Left lung (tissue), 10 donors: Measurements from ENCODE around the gene ERBB4. TPM values are rescaled to one million over a fixed set of nuclear protein-coding genes. Genes with fewer than 3 reads are reported as not detected.

Experiments used
- ATAC-seq: fragments of 200-7000 bp; cut with Tn5 transposase; one replicate; pipeline ENCODE4 v1.9.1; 2020; ENCODE audit warnings: moderate library complexity
- DNase-seq, 4 donors: peaks; one replicate each; pipeline ENCODE4 v3.0.0-alpha.2; 2013 to 2020
- H3K27ac ChIP-seq, 2 donors: fragments of 200-600 bp; sonication (generic) in 1 of 2; one replicate each; pipeline versions ENCODE4 v1.5.0 to v1.8.0; 2020 to 2021
- H3K27me3 ChIP-seq, 2 donors: fragments of 200-600 bp; sonication (generic) in 1 of 2; one replicate each; pipeline versions ENCODE4 v1.5.0 to v1.8.0; 2020 to 2021
- H3K36me3 ChIP-seq, 2 donors: fragments of 200-600 bp; sonication (generic) in 1 of 2; one replicate each; pipeline versions ENCODE4 v1.5.0 to v1.8.0; 2020 to 2021
- H3K4me1 ChIP-seq, 2 donors: fragments of 200-600 bp; one replicate each; pipeline ENCODE4 v1.8.0; 2021
- H3K4me3 ChIP-seq, 2 donors: fragments of 200-600 bp; sonication (generic) in 1 of 2; one replicate each; pipeline versions ENCODE4 v1.5.0 to v1.8.0; 2020 to 2021; ENCODE audit warnings: mild to moderate bottlenecking in 1 of 2
- H3K9me3 ChIP-seq, 2 donors: fragments of 200-600 bp; sonication (generic) in 1 of 2; one replicate each; pipeline versions ENCODE4 v1.5.0 to v1.8.0; 2020 to 2021
- intact Hi-C, 2 donors: fragments of 100-400 bp; cut with DNase I; formaldehyde crosslinking; loops; one replicate each; pipeline versions ENCODE4 v1.11.2 to v1.14.2; 2022
- polyA plus RNA-seq, 6 donors: library from polyadenylated mRNA; unstranded; fragments of 120-200 nt; gene quantifications; one replicate each; pipeline ENCODE4 v1.2.1, GENCODE V29; 2013; ENCODE audit not compliant: insufficient read length in 6 of 6
- total RNA-seq, 2 donors: library from RNA; stranded (reverse); fragmentation: NEBNext Ultra II Directional; extraction: Animal tissue kit (Norgen Biotek cat#: 25700); gene quantifications; one replicate each; pipeline ENCODE4 v1.2.1, GENCODE V29; 2021
- TF ChIP-seq, protein P1 (sequence below), 2 donors: fragments of 200-600 bp; sonication (generic) in 1 of 2; IDR thresholded peaks; one replicate each; pipeline versions ENCODE4 v1.5.0 to v1.8.0; 2021; ENCODE audit warnings: antibody characterized with exemption in 2 of 2
- donor health status: DM: no; HTN: yes; CAD: no.
- donor health status: DM: no; HTN: no; CAD: no.

ERBB4 gene
- total and polyA plus RNA-seq, 8 donors, result 0.89 to 16.0 (median 1.4) TPM

- H3K4me3 ChIP-seq, result no peak overlapping the region
- no peaks in the 10 kb centered on the region for H3K4me1 ChIP-seq
- DNase-seq, result no peak
- TF ChIP-seq, protein P1, sequence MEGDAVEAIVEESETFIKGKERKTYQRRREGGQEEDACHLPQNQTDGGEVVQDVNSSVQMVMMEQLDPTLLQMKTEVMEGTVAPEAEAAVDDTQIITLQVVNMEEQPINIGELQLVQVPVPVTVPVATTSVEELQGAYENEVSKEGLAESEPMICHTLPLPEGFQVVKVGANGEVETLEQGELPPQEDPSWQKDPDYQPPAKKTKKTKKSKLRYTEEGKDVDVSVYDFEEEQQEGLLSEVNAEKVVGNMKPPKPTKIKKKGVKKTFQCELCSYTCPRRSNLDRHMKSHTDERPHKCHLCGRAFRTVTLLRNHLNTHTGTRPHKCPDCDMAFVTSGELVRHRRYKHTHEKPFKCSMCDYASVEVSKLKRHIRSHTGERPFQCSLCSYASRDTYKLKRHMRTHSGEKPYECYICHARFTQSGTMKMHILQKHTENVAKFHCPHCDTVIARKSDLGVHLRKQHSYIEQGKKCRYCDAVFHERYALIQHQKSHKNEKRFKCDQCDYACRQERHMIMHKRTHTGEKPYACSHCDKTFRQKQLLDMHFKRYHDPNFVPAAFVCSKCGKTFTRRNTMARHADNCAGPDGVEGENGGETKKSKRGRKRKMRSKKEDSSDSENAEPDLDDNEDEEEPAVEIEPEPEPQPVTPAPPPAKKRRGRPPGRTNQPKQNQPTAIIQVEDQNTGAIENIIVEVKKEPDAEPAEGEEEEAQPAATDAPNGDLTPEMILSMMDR (IDR thresholded peaks at IDR 0.05), result no peak
- H3K27ac ChIP-seq, result no peak overlapping the region
- no peaks in the 10 kb centered on the region for H3K36me3 ChIP-seq
- intact Hi-C loops, result no loop called here
- no peak for ATAC-seq
- H3K27me3 ChIP-seq, result no peaks in the 10 kb centered on the region
- no peaks in the 10 kb centered on the region for H3K9me3 ChIP-seq
Observed at GRCh38 chr2:212392043-212392442, 146.6 kb downstream of the ERBB4 start.

DNA sequence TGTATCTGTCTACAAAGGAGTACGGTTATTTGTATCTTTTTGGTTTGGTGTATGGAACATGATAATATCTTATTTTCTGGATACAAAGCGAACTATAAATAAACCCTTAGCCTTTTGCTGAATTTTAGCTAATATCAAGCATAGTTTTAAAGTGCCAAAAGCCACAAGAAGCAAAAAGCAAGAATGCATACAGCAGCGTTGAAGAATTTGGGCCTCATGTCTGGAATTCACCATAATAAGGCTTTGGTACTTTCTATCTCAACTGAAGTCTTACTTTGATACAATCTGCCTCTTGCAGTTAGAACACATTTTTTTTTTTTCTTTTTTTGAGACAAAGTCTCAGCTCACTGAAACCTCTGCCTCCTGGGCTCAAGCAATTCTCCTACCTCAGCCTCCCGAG is 151.5 kb downstream of the ERBB4 start:
- no peaks in the 10 kb centered on the region for H3K4me1 ChIP-seq
- ATAC-seq (no peak), DNase-seq (no peak)
- no peaks in the 10 kb centered on the region for H3K27me3 ChIP-seq
- intact Hi-C loops, result no loop called here
- H3K4me3 ChIP-seq, result no peak overlapping the region
- H3K36me3 ChIP-seq, result no peaks in the 10 kb centered on the region
- TF ChIP-seq, protein P1 (IDR thresholded peaks at IDR 0.05), result no peak
- no peak overlapping the region for H3K27ac ChIP-seq
- H3K9me3 ChIP-seq, result no peaks in the 10 kb centered on the region

DNA sequence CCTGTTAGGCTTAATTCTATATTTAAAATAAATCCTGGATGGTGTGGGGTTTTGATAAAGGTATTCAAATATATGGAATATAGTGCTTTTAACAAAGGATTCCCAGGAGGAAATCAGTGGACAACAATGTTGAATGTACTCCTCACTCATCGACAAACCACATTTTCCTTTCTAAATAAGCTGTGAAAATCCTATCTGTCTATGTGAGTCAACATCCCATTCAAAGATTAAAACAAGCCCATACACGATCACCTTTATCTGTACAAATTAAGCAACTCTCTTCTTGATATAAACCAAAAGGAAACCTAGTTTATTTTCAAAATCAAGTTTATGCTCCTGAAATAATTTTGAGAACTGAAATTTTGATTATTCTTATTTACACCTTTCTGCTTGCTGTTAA is 153.4 kb downstream of the ERBB4 start:
- H3K9me3 ChIP-seq, result no peaks in the 10 kb centered on the region
- intact Hi-C loops, result no loop called here
- DNase-seq (no peak), ATAC-seq (no peak)
- H3K27me3 ChIP-seq, result no peaks in the 10 kb centered on the region
- no peaks in the 10 kb centered on the region for H3K4me1 ChIP-seq
- H3K4me3 ChIP-seq, result no peak overlapping the region
- TF ChIP-seq, protein P1 (IDR thresholded peaks at IDR 0.05), result no peak
- H3K27ac ChIP-seq, result no peak overlapping the region
- H3K36me3 ChIP-seq, result no peaks in the 10 kb centered on the region

- no peak for ATAC-seq
- TF ChIP-seq, protein P1 (IDR thresholded peaks at IDR 0.05), result no peak
- Histone ChIP-seq H3K27ac (no peak overlapping the region), H3K36me3 (no peaks in the 10 kb centered on the region), H3K9me3 (no peaks in the 10 kb centered on the region), H3K4me1 (no peaks in the 10 kb centered on the region), H3K27me3 (no peaks in the 10 kb centered on the region), H3K4me3 (no peak overlapping the region)
- DNase-seq, result no peak
- intact Hi-C loops, result no loop called here
Observed at GRCh38 chr2:212384027-212384426, 154.6 kb downstream of the ERBB4 start.

DNA sequence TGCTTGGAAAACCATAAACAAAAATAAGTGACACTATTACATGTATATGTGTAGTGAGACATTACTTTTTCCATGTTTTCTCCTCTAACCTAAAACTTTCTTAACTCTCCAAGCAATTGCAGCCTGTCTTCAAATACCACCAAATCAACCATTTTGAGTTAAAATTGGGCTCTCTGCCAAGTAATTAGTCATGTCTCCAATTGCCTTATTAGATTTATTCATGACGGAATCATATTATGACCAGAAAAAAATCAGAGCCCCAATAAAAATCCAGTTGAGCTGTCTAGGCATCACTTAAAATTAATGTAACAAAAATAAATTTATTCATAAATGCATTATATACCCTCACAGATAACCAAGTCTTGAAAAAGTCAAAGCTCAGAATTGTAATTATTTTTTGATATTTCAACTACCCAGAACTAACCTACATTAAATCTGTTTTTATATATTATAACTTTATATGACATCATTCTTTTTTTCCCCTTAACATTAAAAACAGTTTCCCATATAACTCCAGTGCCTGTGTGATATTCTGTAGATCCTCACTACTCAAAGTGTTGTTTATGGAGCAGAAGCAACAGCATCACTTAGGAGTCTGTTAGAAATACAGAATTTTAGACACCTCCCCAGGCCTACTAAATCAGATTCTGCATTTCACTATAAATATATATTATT is 157.0 kb downstream of the ERBB4 start:
- DNase-seq, result no peak
- Histone ChIP-seq H3K36me3 (no peaks in the 10 kb centered on the region), H3K4me1 (no peaks in the 10 kb centered on the region), H3K27ac (no peak overlapping the region), H3K9me3 (no peaks in the 10 kb centered on the region), H3K4me3 (no peak overlapping the region), H3K27me3 (no peaks in the 10 kb centered on the region)
- TF ChIP-seq, protein P1 (IDR thresholded peaks at IDR 0.05), result no peak
- intact Hi-C loops, result no loop called here
- ATAC-seq, result no peak
